SK-N-SH (cell line): ENCODE measurements around the gene NCAM2.

Source experiments
- EP300 ChIP-seq, 2 experiments: IDR thresholded peaks; 2 replicates each; pipeline versions ENCODE4 v1.4.0 to v1.6.1; 2012; ENCODE audit warnings: borderline replicate concordance in 1 of 2, low read depth in 1 of 2, low read length in 1 of 2
- GATA2 ChIP-seq: sonication (generic); formaldehyde crosslinking; IDR thresholded peaks from 2 replicates; pipeline ENCODE4 v1.5.0; 2020; ENCODE audit warnings: mild to moderate bottlenecking, missing genetic modification reagents
- NFIC ChIP-seq: IDR thresholded peaks from 2 replicates; pipeline ENCODE4 v1.4.0; 2012; ENCODE audit warnings: borderline replicate concordance
- POLR2AphosphoS5 ChIP-seq: IDR thresholded peaks from 2 replicates; pipeline ENCODE4 v1.6.1; 2012; ENCODE audit warnings: low read depth, low read length
- RAD21 ChIP-seq: IDR thresholded peaks from 2 replicates; pipeline ENCODE4 v1.6.1; 2012; ENCODE audit warnings: mild to moderate bottlenecking, low read length
- YY1 ChIP-seq: IDR thresholded peaks from 2 replicates; pipeline ENCODE4 v1.4.0; 2012; ENCODE audit warnings: low read depth, mild to moderate bottlenecking
- TF ChIP-seq, protein P1 (sequence below): fragments of 200-600 bp; sonication (generic); IDR thresholded peaks from 2 replicates; pipeline ENCODE4 v1.6.1; 2017; ENCODE audit warnings: antibody characterized with exemption, mild to moderate bottlenecking, moderate library complexity
- TF ChIP-seq, protein P2 (sequence below): IDR thresholded peaks from 2 replicates; pipeline ENCODE4 v1.6.1; 2012; ENCODE audit warnings: mild to moderate bottlenecking, low read depth, low read length, moderate library complexity
- TF ChIP-seq, protein P3 (sequence below): IDR thresholded peaks from 2 replicates; pipeline ENCODE4; 2012
- TF ChIP-seq, protein P4 (sequence below): fragments of 150-350 bp; IDR thresholded peaks from 2 replicates; pipeline ENCODE4 v1.6.1; 2016; ENCODE audit warnings: mild to moderate bottlenecking, low read depth, low read length

DNA sequence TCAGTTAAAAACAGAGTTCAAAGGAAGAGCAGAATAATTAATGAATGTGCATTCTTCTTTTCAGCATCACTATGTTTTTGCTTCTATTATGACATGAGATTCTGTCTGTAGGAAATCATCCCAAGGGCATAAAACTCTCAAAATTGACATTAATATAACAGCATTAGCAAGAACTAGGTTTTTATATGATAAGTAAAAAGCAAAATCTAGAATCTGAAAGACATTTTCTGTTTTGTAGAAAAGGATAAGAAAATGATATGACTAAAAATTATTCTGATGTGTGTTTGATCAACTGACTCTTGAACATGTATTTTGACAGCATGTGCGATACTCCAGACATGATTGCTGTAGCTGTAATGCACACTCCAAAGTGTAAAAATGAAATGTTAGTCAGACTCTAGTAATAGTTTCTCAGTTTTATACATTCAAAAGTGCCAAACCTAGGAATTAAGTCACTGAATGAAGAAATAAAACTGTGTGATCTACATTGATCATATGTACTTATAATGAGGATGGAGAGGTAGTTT is 197.3 kb downstream of the NCAM2 start:
- no peak for TF ChIP-seq GATA2
- TF ChIP-seq, protein P1, sequence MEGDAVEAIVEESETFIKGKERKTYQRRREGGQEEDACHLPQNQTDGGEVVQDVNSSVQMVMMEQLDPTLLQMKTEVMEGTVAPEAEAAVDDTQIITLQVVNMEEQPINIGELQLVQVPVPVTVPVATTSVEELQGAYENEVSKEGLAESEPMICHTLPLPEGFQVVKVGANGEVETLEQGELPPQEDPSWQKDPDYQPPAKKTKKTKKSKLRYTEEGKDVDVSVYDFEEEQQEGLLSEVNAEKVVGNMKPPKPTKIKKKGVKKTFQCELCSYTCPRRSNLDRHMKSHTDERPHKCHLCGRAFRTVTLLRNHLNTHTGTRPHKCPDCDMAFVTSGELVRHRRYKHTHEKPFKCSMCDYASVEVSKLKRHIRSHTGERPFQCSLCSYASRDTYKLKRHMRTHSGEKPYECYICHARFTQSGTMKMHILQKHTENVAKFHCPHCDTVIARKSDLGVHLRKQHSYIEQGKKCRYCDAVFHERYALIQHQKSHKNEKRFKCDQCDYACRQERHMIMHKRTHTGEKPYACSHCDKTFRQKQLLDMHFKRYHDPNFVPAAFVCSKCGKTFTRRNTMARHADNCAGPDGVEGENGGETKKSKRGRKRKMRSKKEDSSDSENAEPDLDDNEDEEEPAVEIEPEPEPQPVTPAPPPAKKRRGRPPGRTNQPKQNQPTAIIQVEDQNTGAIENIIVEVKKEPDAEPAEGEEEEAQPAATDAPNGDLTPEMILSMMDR: no peak
- TF ChIP-seq, protein P2, sequence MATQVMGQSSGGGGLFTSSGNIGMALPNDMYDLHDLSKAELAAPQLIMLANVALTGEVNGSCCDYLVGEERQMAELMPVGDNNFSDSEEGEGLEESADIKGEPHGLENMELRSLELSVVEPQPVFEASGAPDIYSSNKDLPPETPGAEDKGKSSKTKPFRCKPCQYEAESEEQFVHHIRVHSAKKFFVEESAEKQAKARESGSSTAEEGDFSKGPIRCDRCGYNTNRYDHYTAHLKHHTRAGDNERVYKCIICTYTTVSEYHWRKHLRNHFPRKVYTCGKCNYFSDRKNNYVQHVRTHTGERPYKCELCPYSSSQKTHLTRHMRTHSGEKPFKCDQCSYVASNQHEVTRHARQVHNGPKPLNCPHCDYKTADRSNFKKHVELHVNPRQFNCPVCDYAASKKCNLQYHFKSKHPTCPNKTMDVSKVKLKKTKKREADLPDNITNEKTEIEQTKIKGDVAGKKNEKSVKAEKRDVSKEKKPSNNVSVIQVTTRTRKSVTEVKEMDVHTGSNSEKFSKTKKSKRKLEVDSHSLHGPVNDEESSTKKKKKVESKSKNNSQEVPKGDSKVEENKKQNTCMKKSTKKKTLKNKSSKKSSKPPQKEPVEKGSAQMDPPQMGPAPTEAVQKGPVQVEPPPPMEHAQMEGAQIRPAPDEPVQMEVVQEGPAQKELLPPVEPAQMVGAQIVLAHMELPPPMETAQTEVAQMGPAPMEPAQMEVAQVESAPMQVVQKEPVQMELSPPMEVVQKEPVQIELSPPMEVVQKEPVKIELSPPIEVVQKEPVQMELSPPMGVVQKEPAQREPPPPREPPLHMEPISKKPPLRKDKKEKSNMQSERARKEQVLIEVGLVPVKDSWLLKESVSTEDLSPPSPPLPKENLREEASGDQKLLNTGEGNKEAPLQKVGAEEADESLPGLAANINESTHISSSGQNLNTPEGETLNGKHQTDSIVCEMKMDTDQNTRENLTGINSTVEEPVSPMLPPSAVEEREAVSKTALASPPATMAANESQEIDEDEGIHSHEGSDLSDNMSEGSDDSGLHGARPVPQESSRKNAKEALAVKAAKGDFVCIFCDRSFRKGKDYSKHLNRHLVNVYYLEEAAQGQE: no peak
- no peak for TF ChIP-seq RAD21
- TF ChIP-seq, protein P3, sequence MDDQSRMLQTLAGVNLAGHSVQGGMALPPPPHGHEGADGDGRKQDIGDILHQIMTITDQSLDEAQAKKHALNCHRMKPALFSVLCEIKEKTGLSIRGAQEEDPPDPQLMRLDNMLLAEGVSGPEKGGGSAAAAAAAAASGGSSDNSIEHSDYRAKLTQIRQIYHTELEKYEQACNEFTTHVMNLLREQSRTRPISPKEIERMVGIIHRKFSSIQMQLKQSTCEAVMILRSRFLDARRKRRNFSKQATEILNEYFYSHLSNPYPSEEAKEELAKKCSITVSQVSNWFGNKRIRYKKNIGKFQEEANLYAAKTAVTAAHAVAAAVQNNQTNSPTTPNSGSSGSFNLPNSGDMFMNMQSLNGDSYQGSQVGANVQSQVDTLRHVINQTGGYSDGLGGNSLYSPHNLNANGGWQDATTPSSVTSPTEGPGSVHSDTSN: no peak
- TF ChIP-seq, protein P4, sequence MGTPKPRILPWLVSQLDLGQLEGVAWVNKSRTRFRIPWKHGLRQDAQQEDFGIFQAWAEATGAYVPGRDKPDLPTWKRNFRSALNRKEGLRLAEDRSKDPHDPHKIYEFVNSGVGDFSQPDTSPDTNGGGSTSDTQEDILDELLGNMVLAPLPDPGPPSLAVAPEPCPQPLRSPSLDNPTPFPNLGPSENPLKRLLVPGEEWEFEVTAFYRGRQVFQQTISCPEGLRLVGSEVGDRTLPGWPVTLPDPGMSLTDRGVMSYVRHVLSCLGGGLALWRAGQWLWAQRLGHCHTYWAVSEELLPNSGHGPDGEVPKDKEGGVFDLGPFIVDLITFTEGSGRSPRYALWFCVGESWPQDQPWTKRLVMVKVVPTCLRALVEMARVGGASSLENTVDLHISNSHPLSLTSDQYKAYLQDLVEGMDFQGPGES: no peak
- no peak for TF ChIP-seq YY1
- no peak for TF ChIP-seq NFIC
- TF ChIP-seq EP300 (IDR thresholded peaks at IDR 0.05; ENCODE audit: borderline replicate concordance in 1 of 2, low read depth in 1 of 2, low read length in 1 of 2): no peak
- no peak for TF ChIP-seq POLR2AphosphoS5
